ENCODE data around the gene PPP2R5C.
"Not testable (repeated sequence)": the region's sequence is repeated elsewhere in the genome, so short reads cannot be mapped to it uniquely, and the experiment has no call there.

Gene PPP2R5C

DNA sequence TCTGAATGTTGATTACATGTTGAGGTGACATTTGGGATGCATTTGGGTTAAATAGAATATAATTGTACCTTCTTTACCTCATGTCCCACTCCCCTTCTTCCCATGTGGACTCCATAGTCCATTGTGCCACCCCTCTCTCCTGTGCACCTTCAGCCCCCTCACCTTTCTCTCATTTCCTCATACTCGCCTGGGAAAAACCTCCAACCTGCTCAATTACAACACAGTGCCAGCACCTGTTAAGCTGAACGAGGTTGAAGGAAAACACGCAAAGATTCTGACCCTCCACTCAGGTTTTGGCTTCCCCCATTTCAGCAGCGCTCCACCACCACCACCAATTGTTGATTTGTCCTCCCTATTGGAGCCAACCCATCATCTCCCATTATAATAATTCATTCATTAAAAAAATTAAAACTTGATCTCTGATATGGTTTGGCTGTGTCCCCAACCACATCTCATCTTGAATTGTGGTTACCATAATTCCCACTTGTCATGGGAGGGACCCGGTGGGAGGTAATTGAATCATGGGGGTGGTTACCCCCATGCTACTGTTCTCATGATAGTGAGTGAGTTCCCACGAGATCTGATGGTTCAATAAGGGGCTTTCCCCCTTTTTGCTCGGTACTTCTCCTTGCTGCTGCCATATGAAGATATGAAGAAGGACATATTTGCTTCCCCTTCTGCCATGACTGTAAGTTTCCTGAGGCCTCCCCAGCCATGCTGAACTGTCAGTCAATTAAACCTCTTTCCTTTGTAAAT is 33.7 kb upstream of the PPP2R5C start:
- no peak for DNase-seq (ENCODE audit: low read depth)

DNA sequence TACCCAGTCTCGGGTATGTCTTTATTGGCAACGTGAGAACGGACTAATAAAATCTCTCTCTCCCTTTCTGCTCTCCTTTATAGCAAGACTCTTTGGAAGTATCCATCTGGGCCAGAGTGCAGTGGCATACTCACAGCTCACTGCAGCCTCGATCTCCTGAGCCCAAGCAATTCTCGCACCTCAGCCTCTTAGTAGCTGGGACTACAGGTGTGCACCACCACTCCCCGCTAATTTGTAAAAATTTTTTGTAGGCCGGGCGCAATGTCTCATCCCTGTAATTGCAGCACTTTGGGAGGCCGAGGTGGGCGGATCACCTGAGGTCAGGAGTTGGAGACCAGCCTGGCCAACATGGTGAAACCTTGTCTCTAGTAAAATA is 33.2 kb upstream of the PPP2R5C start:
- DNase-seq (ENCODE audit: low read depth): no peak

DNA sequence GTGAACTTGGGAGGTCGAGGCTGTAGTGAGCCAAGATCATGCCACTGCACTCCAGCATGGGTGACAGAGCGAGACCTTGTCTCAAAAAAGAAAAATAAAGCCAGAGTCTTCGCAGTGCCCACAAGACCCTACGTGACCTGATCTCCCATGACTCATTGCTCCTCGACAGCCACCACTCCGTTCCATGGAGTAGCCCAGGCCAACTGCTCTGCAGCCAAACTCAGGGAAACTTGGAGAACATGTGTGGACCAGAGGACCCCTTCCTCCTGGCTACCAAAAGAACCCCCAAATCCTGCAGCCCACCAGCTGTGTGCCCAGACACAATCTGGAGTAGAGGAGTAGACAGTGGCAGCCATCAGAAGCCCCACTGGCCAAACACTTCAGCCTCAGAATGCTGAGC is 32.1 kb upstream of the PPP2R5C start:
- DNase-seq (ENCODE audit: low read depth): no peak

DNA sequence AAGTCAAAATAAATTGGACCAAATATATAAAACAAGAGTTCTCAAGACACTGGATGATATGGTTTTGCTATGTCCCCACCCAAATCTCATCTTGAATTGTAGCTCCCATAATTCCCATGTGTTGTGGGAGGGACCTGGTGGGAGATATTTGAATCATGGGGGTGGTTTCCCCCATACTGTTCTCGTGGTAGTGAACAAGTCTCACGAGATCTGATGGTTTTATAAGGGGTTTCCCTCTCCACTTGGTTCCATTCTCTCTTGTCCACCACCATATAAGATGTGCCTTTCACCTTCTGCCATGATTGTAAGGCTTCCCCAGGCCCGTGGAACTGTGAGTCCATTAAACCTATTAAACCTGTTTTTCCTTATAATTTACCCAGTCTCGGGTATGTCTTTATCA is 31.4 kb upstream of the PPP2R5C start:
- DNase-seq (ENCODE audit: low read depth): not testable (repeated sequence)

DNA sequence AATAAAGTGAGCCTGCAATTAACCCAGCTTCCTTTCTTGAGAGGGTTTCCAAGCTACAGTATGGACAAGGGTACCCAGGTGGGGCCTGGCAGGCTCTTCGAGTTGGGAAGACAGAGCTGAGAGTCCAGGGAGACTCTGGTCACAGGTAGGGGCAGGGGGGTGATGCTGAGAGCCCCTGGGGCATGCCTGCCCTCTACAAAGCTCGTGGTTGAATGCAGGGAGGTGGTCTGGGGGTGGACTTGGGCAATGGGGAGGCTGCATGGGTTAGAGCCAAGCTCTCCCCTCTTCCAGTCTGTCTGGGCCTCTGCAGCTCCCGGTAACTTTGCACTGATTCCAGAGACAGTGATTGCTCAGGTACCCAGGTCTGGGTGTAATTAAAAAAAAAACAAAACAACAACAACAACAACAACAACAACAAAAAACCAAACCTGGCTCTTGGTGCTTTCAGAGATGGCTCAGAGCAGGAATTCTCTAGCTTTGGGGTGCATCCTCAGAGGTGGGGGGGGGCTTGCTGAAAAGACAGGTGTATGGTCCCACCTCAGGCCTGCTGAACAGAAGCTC is 30.8 kb upstream of the PPP2R5C start:
- no peak for DNase-seq (ENCODE audit: low read depth)

DNA sequence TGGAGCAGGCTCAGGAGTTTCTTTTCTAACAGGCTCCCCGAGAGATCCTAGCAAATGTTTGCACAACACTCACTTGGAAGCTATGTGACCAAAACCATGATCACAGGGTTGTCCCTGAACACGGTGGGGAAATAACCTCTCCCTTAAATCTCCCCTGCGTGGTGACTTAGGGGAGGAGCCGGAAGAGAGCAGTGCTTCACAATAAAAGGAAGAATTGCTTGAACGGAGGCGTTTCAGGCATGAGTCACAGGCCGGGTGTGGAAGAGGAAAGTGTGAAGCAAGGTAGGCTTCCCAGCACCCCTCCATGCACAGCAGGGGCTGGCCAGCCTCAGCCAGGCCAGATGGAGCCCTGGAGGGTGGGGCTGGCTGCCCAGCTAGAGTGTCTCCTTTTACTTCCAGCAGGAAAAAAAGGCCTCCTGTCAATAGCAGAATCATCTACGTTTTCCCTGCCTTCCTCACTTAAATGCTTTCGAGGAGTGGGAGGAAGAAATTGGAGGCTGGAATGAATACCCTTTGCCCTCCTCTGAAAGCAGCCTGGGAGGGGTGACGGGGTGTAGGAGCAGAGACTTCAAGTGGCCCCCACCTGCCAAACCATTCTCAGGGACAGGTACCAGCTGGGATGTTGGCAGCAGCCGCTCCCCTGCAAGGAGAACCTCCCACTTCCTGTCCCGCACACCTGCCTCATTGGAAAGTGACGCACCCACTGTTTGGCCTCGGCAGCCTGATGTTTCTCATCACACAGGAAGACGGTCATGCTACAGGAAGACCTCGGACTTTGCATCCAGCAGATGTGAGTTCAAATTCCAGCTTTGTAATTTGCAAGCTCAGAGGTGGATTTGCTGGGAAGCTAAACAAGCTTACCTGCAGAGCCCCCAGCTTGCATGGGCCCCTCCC is 30.1 kb upstream of the PPP2R5C start:
- DNase-seq (ENCODE audit: low read depth): peak; percentile 47

DNA sequence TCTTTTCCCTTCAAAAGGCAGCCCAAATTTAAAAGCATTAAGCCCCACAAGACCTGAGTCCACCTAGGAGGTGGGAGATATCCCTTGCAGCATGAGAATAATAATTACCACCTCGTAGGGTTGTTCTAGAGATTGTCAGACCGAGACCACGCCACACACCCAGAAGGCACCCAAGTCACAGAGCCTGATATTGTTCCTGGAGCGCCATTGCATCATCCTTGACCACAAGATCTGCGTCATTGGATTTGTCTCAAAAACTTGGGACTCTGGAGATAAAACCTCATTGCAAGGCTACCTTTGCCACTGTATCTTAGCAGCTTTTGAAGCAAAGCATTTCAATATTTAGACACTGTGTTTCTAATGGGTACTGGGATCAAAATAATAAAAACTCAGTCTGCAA is 29.4 kb upstream of the PPP2R5C start:
- no peak for DNase-seq (ENCODE audit: low read depth)

DNA sequence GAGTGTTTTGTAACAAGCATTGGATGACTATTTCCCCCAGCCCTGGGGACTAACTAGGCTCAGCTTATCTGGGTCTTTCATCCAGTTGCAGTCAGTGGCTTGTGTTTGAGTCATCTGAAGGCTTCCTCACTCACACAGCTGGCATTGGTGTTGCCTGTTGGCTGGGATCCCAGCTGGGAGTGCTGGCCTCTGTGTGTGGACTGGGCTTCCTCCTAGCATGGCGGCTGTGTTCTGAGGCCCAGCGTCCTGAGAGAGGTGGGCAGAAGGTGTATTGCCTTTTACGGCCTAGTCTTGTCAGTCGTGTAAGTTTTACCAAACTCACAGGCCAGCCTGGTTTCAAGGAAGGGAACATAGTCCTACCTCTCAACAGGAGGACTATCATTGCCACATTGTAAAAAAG is 28.3 kb upstream of the PPP2R5C start:
- DNase-seq (ENCODE audit: low read depth): no peak

DNA sequence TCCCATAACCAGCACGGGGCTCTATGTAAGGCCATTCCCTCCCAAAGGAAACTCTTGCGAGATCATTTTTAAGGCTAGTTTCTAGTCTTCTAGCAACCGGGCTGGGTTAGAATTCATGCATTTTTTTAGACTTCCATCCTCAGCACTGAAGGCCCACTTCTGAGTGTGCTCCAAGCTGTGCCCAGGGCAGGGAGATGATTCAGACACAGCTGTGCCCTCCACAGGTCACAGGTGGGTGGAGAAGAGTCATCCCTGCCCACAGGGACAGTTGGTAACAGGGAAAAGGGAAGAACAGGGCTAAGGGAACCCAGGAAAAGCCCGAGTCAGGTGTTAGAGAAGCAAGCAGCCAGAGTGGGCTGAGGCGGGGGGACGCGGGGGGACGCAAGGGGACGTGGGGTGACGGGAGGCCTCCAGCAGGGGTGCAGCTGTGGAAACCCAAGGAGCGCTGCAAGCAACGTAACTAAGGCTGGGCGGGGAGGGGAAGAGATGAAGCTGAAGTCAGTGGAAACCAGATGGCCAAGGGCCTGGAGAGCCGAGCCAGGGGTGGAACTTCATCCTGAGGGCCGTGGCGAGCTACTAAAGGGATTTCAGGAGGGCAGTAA is 27.2 kb upstream of the PPP2R5C start:
- DNase-seq (ENCODE audit: low read depth): no peak

DNA sequence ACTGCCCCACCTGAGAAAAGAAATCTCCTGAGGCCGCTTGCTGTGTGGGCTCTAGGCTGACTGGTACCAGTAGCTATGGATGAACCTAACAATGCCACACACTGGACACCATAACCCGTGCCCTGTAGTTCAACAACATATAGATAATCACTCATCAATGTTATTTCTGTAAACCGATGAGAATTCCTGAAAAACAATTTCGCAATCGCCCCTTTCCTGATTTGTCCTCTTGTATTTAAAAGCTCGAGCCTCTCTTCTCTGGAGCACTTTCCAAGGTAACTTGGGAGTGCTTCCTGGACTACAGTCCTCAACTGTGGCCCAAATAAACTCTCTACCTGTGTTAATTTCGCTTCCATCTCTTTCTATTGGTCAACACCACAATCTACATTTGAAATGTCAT is 26.1 kb upstream of the PPP2R5C start:
- DNase-seq (ENCODE audit: low read depth): no peak

DNA sequence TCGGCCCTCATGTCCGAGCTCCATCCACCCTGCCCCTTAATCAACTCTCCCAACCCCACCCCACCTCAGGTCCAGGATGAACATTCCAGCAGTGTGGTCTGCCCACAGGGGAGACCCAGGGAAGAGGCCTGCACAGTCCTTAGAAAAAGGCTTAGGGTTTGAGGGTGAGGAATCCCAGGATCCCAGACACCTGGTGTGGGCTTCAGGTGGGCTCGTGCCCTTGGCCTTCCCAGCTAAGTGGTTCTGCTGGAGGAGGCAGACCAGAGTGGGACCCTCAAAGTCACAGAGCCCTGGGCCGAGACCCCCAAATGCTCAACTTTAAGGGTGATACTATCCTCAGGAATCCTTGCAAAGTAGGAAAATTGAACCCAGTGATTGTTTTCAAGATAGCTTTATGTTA is 25.4 kb upstream of the PPP2R5C start:
- no peak for DNase-seq (ENCODE audit: low read depth)

DNA sequence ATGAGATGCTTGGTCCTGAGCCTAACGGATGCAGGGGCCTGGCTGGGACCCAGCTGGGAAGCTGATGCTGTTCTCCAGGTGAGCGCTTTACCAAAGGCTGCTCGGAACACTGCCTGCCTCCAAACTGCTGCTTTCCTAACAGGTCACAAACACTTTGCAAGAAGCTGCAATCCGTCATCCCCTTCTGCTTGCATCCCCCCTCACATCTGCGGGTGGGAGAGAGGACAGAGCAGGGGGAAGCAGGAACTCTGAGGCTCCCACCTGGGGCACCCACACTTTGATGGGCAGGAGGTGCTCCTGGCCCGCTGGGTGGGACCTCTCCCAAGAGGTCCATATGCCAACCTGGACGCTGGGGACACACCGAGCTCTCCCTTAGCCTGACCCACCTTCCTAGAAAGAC is 24.9 kb upstream of the PPP2R5C start:
- DNase-seq (ENCODE audit: low read depth): no peak

DNA sequence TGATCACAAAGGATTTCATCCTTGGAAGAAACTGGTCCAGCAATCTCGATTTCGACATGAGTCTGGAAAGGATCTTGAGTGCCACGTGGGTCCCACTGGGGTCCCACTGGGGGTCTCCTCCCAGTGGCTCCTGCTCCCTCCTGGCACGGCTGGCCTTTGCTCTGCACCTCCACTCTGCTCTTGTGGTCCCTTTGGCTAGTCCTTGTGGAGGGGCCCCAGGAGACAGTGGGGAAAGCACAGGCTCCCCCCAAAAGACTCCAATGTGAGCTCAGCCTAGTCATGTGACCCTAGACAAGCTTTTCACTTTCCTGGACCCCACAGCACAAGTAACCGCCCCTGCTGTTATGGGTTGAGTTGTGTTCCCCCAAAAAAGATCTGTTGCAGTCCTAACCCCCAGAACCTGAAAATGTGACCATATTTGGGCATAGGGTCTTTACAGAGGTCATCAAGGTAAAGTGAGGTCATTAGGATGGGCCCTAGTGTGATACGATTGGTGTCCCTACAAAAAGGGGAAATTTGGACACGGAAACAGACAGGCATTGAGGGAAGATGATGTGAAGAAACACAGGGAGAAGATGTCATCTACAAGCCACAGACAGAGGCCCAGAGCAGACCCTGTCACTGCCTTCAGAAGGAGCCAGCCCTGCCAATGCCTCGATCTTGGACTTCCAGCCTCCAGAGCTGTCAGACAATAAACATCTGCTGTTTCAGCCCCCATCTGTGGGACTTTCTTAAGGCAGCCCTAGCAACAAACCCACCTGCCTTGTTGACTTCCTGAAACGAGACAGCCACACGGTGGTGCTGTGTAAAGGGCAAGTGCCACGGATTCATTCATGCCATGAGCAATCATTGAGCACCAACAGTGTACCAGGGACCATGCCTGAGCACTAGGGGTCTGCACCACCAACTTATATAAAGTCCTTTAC is 23.8 kb upstream of the PPP2R5C start:
- DNase-seq (ENCODE audit: low read depth): no peak

DNA sequence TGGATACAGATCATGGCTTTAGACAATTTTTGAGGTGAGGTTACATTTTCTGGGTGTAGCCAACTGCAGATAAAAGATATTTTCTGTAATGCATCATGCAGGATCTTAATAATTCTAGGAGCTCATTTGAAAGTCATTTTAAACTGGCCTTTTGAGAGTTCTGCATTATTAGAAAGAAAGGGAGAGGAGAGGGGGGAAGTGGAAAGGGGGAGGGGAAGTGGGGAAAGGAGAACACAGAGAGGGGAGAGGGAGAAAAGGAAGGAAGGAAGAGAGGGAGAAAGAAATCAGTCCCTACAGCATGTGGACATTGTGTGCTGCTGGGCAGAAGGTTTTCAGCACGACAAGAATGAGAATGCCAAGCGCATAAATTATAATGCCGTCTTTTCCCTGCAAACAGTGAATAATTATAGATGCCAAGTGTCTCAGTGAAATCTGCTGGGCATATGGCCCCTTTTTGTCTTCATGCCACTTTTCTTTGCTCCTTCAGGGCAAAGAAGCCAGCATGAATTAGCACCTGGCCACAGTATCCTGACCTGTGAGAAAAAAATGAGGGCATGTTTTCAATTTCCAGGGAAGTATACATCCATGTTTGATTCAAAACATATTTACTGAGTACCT is 22.7 kb upstream of the PPP2R5C start:
- no peak for DNase-seq (ENCODE audit: low read depth)

DNA sequence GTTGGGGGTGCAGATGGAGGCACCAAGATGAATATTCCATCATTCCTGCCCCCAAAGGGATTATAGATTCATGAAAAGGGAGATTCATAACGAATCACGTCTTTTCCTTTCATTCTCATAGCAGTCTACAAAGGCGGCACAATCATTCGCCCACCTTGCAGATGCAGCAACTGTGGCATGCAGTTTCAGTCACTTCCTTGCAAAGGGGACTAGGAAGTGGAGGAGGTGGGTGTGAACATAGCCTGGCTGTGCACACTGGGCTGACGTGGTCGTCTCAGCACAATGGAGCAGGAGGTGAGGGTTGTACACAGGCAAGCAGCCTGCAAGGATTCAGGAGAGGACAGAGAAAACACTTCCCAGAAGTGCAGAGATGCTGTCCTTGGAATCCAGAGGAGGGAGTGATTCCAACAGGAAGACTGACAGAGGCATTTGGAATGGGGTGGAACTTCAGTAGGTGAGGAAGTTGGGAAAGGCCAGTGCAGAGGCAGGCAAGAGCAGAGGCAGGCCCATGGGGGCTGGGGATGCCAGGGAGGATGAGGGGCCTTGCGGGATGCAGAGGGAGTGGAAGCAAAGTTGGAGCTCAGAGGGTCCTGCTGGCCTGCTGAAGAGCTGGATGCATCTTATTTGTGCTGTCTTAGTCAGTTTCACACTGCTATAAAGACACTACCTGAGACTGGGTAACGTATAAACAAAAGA is 21.9 kb upstream of the PPP2R5C start:
- no peak for DNase-seq (ENCODE audit: low read depth)

DNA sequence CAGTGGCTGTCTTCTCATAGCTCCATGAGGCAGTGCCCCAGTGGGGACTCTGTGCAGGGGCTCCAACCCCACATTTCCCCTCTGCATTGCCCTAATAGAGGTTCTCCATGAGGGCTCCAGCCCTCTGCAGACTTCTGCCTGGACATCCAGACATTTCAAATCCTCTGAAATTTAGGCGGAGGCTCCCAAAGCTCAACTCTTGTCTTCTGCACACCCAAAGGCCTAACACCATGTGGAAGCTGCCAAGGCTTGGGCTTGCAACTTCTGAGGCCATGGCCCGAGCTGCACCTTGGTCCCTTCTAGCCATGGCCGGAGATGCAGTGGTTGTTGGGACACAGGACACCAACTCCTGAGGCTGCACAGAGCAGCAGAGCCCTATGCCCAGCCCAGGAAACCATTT is 20.5 kb upstream of the PPP2R5C start:
- DNase-seq (ENCODE audit: low read depth): no peak

DNA sequence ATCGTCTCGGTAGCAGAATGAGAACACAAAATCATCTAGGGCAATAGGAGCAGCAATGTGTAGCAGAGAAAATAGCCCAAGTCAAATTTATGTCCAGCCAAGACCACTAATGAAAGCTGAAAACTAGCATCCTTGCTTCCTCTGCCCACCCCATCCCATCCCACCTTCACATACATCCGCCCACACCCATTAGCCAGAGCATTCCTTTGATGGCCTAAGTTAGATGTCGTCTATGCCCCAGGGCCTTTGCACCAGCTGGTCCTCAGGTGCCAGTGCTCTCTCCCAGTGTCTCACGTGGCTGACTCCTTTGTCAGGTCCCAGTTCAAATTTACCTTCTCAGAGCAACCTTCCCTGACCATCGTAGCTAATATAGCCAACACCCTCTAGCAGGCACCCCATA is 17.8 kb upstream of the PPP2R5C start:
- DNase-seq (ENCODE audit: low read depth): no peak

DNA sequence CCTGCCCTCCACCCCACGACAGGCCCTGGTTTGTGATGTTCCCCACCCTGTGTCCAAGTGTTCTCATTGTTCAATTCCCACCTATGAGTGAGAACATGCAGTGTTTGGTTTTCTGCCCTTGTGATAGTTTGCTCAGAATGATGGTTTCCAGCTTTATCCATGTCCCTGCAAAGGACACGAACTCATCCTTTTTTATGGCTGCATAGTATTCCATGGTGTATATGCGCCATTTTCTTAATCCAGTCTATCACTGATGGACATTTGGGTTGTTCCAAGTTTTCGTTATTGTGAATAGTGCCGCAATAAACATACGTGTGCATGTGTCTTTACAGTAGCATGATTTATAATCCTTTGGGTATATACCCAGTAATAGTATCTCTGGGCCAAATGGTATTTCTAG is 17.1 kb upstream of the PPP2R5C start:
- DNase-seq (ENCODE audit: low read depth): not testable (repeated sequence)

DNA sequence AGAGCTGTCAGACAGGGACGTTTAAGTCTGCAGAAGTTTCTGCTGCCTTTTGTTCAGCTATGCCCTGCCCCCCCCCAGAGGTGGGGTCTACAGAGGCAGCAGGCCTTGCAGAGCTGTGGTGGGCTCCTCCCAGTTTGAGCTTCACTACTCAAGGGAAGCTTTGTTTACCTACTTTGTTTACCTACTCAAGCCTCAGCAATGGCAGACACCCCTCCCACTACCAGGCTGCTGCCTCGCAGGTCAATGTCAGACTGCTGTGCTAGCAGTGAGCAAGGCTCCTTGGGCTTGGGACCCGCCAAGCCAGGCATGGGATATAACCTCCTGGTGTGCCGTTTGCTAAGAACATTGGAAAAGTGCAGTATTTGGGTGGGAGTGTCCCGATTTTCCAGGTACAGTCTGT is 11.8 kb upstream of the PPP2R5C start:
- DNase-seq (ENCODE audit: low read depth): not testable (repeated sequence)

DNA sequence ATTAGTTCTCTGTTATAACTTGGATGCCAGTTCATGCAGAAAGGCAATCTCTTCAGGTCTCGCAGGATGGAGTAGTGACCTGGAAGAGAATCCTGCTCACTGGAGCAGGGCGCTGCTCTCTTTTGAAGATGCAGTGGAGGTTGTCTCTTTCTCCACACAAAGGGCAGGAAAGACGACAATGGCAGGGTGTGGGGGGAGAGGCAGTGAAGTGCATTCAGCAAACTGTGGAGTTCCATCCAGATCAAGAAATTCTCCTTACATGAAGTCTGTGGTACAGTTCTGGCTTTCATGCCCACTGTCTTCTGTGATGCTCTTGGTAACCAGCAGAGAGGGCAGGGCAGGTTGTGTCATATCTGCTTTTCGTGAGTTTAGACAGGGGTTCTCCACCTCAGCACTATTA is 6.6 kb upstream of the PPP2R5C start:
- no peak for DNase-seq (ENCODE audit: low read depth)
